Dermis blood vessel endothelial cell (primary cell): ENCODE measurements around the gene MAZ. TPM values are rescaled to one million over a fixed set of nuclear protein-coding genes. Genes with fewer than 3 reads are reported as not detected.
"Not testable (repeated sequence)": the region's sequence is repeated elsewhere in the genome, so short reads cannot be mapped to it uniquely, and the experiment has no call there.

ENCODE experiments used
- DNase-seq: peaks from one replicate; pipeline ENCODE4 v3.0.0; 2010
- total RNA-seq: library from RNA; depleted of rRNA; stranded (reverse); fragments of >200 nt; gene quantifications from 2 replicates; pipeline ENCODE4 v1.2.3, GENCODE V29; 2014

MAZ gene
- total RNA-seq, 1 donor from 2014 or later: 130 TPM

GRCh38 chr16:29825145-29826044, 19.1 kb downstream of the MAZ start:
- DNase-seq: peak; percentile 66

GRCh38 chr16:29826342-29826695, 20.0 kb downstream of the MAZ start:
- DNase-seq: no peak

GRCh38 chr16:29830774-29831173, 24.4 kb downstream of the MAZ start:
- DNase-seq: no peak

GRCh38 chr16:29831490-29831889, 25.2 kb downstream of the MAZ start:
- no peak for DNase-seq

GRCh38 chr16:29833219-29833618, 26.9 kb downstream of the MAZ start:
- not testable (repeated sequence) for DNase-seq

- no peak for DNase-seq
Measured at GRCh38 chr16:29834079-29834478, 27.8 kb downstream of the MAZ start.

GRCh38 chr16:29835926-29836325, 29.6 kb downstream of the MAZ start:
- DNase-seq: no peak

GRCh38 chr16:29836623-29837022, 30.3 kb downstream of the MAZ start:
- DNase-seq: no peak

GRCh38 chr16:29837841-29838240, 31.5 kb downstream of the MAZ start:
- DNase-seq: peak; percentile 60

- DNase-seq: no peak
Measured at GRCh38 chr16:29839822-29840221, 33.5 kb downstream of the MAZ start.

- DNase-seq: no peak
Measured at GRCh38 chr16:29840240-29840639, 33.9 kb downstream of the MAZ start.

- DNase-seq: no peak
Measured at GRCh38 chr16:29841631-29842030, 35.3 kb downstream of the MAZ start.

- DNase-seq: no peak
Measured at GRCh38 chr16:29842732-29843346, 36.5 kb downstream of the MAZ start.

- no peak for DNase-seq
Measured at GRCh38 chr16:29843931-29844330, 37.6 kb downstream of the MAZ start.

- DNase-seq: no peak
Measured at GRCh38 chr16:29844575-29845331, 38.4 kb downstream of the MAZ start.

- DNase-seq: no peak
Measured at GRCh38 chr16:29845656-29846055, 39.3 kb downstream of the MAZ start.

GRCh38 chr16:29848420-29849297, 42.3 kb downstream of the MAZ start:
- DNase-seq: peak; percentile 83

GRCh38 chr16:29849505-29849904, 43.2 kb downstream of the MAZ start:
- DNase-seq: no peak

- DNase-seq: no peak
Measured at GRCh38 chr16:29850998-29851397, 44.7 kb downstream of the MAZ start.

GRCh38 chr16:29852654-29853053, 46.3 kb downstream of the MAZ start:
- DNase-seq: peak; percentile 95

GRCh38 chr16:29854520-29855100, 48.3 kb downstream of the MAZ start:
- no peak for DNase-seq

GRCh38 chr16:29857133-29857760, 50.9 kb downstream of the MAZ start:
- DNase-seq: no peak
